AG04450 (cell line): Measurements from ENCODE around the gene HSPA1L. TPM values are rescaled to one million over a fixed set of nuclear protein-coding genes. Genes with fewer than 3 reads are reported as not detected.

ENCODE experiments used
- CTCF ChIA-PET: fragments of 300-600, 350-600 bp; formaldehyde crosslinking; extraction: SDS; loops from one replicate; lab custom pipeline; 2022; ENCODE audit warnings: antibody characterized with exemption, inconsistent platforms; lab: Charles Lee
- POLR2A ChIA-PET: fragments of 350-600 bp; formaldehyde crosslinking; extraction: SDS; loops from one replicate; lab custom pipeline; 2021; ENCODE audit warnings: antibody characterized with exemption, inconsistent platforms; lab: Yijun Ruan, JAX
- DNase-seq: peaks from one replicate; pipeline ENCODE4 v3.0.0-alpha.2; 2011; ENCODE audit warnings: low read depth, low spot score
- H3K27ac ChIP-seq: one replicate; pipeline ENCODE4 v1.5.1; 2012; ENCODE audit warnings: low read depth, low read length, control low read depth
- H3K27me3 ChIP-seq: one replicate; pipeline ENCODE4 v1.6.0; 2012; ENCODE audit warnings: low read length; ENCODE audit not compliant: control insufficient read depth, insufficient read depth
- H3K4me3 ChIP-seq: 2 replicates; pipeline ENCODE4 v1.5.1; 2011; ENCODE audit warnings: mild to moderate bottlenecking, low read depth, low read length, control low read depth
- H3K9me3 ChIP-seq: 2 replicates; pipeline ENCODE4 v1.5.1; 2012; ENCODE audit warnings: low read length; ENCODE audit not compliant: control insufficient read depth, insufficient read depth
- CTCF ChIP-seq: IDR thresholded peaks from 2 replicates; pipeline ENCODE4 v1.5.1; 2011; ENCODE audit warnings: low read depth, low read length, control low read depth, inconsistent platforms
- polyA plus RNA-seq: library from polyadenylated mRNA; depleted of rRNA; stranded (reverse); fragments of >200 nt; gene quantifications from 2 replicates; pipeline ENCODE4 v1.2.3, GENCODE V29; 2011

The HSPA1L gene
- polyA plus RNA-seq, 1 experiment: 1.2 TPM

- ChIA-PET POLR2A (interaction anchor here (0.7 kb wide), 1 partner anchor 113 kb away, joined by 5 read pairs; no protein-coding TSS in a partner anchor), CTCF (interaction anchor here (1.2 kb wide), 1 partner anchor 60 kb away, joined by 3 read pairs; no protein-coding TSS in a partner anchor)
- no peaks in the 10 kb centered on the region for H3K27me3 ChIP-seq
- H3K27ac ChIP-seq: no peak overlapping the region
- peaks cover 4% of the 10 kb centered on the region; the same call in 1 of the 2 replicates for H3K9me3 ChIP-seq
- no peak overlapping the region for H3K4me3 ChIP-seq
- no peak for DNase-seq
- TF ChIP-seq CTCF: no peak
Observed at GRCh38 chr6:31851485-31851832, 36.4 kb upstream of the HSPA1L start.

GRCh38 chr6:31850765-31851484 is 35.8 kb upstream of the HSPA1L start:
- DNase-seq: no peak
- ChIA-PET POLR2A (interaction anchor here (0.7 kb wide), 1 partner anchor 113 kb away, joined by 5 read pairs; no protein-coding TSS in a partner anchor), CTCF (interaction anchor here (1.2 kb wide), 1 partner anchor 60 kb away, joined by 3 read pairs; no protein-coding TSS in a partner anchor)
- no peak for TF ChIP-seq CTCF
- Histone ChIP-seq H3K27me3 (no peaks in the 10 kb centered on the region), H3K9me3 (peaks cover 4% of the 10 kb centered on the region; the same call in 1 of the 2 replicates), H3K27ac (no peak overlapping the region), H3K4me3 (no peak overlapping the region)

GRCh38 chr6:31847276-31847978 is 32.3 kb upstream of the HSPA1L start:
- no peak for TF ChIP-seq CTCF
- H3K4me3 ChIP-seq: no peak overlapping the region
- peaks cover 4% of the 10 kb centered on the region; the same call in 1 of the 2 replicates for H3K9me3 ChIP-seq
- DNase-seq: no peak
- H3K27ac ChIP-seq: no peak overlapping the region
- POLR2A ChIA-PET: interaction anchor here (0.7 kb wide), 1 partner anchor 16 kb away, joined by 4 read pairs; no protein-coding TSS in a partner anchor
- CTCF ChIA-PET: interaction anchor here (0.7 kb wide), 1 partner anchor 179 kb away, joined by 17 read pairs; no protein-coding TSS in a partner anchor
- no peaks in the 10 kb centered on the region for H3K27me3 ChIP-seq

GRCh38 chr6:31844507-31844906 is 29.4 kb upstream of the HSPA1L start:
- Histone ChIP-seq H3K27ac (no peak overlapping the region), H3K27me3 (no peaks in the 10 kb centered on the region), H3K9me3 (no peaks in the 10 kb centered on the region; the same call in 1 of the 2 replicates), H3K4me3 (no peak overlapping the region)
- no peak for TF ChIP-seq CTCF
- DNase-seq: no peak
- ChIA-PET POLR2A (interaction anchor here (0.7 to 1.2 kb wide), 4 partner anchors 9 to 17 kb away, joined by 3 read pairs; partner anchors contain the start of gene HSPA1B), CTCF (no interaction called here)
